SH-SY5Y (cell line): ENCODE data around the gene MAPK6.

ENCODE experiments used
- GATA2 ChIP-seq: IDR thresholded peaks from 2 replicates; pipeline ENCODE4 v1.6.1; 2011; ENCODE audit warnings: mild to moderate bottlenecking, low read depth, low read length
- GATA3 ChIP-seq: IDR thresholded peaks from 2 replicates; pipeline ENCODE4 v1.6.1; 2011; ENCODE audit warnings: low read depth, mild to moderate bottlenecking, low read length, moderate library complexity

The MAPK6 gene

GRCh38 chr15:52114261-52115055 lies 95.4 kb downstream of the MAPK6 start:
- TF ChIP-seq GATA3 (no peak), GATA2 (no peak)

GRCh38 chr15:52115598-52116427 lies 96.8 kb downstream of the MAPK6 start:
- TF ChIP-seq GATA2 (no peak), GATA3 (no peak)
